ENCODE measurements around the gene THOC6. TPM values are rescaled to one million over a fixed set of nuclear protein-coding genes. Genes with fewer than 3 reads are reported as not detected.

The THOC6 gene
- total and polyA plus RNA-seq, 2 experiments from 2014 or later = 71.4 to 90.6 TPM

DNA sequence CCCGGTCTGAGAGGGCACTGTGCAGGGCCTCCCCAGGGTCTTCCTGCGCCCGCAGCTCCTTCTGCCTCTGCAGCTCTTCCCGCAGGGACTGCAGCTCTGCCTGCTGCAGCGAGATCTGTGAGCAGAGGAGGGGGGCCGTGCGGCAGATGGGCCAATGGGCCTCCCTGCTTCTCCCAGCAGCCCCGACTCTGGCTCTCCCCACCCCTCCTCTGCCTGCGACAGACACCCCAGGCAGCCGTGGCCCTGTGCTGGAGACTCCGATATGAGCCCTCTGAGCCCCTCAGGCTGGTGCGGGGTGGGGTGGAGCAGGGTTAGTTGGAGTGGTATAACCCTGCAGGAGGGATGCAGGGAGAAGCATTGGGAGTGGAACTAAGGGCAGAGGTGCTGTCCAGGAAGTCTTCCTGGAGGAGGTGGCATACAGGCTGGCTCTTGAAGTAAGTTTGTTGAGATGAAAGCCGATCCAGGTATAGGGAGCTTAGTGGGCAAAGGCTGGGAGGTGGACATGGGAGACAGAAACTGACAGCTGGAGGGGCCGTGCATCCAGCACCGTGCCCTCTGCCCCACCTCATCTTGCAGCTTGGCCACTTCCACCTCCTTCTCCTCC is 5.0 kb downstream of the THOC6 start (continued):
- TF ChIP-seq, protein P1, sequence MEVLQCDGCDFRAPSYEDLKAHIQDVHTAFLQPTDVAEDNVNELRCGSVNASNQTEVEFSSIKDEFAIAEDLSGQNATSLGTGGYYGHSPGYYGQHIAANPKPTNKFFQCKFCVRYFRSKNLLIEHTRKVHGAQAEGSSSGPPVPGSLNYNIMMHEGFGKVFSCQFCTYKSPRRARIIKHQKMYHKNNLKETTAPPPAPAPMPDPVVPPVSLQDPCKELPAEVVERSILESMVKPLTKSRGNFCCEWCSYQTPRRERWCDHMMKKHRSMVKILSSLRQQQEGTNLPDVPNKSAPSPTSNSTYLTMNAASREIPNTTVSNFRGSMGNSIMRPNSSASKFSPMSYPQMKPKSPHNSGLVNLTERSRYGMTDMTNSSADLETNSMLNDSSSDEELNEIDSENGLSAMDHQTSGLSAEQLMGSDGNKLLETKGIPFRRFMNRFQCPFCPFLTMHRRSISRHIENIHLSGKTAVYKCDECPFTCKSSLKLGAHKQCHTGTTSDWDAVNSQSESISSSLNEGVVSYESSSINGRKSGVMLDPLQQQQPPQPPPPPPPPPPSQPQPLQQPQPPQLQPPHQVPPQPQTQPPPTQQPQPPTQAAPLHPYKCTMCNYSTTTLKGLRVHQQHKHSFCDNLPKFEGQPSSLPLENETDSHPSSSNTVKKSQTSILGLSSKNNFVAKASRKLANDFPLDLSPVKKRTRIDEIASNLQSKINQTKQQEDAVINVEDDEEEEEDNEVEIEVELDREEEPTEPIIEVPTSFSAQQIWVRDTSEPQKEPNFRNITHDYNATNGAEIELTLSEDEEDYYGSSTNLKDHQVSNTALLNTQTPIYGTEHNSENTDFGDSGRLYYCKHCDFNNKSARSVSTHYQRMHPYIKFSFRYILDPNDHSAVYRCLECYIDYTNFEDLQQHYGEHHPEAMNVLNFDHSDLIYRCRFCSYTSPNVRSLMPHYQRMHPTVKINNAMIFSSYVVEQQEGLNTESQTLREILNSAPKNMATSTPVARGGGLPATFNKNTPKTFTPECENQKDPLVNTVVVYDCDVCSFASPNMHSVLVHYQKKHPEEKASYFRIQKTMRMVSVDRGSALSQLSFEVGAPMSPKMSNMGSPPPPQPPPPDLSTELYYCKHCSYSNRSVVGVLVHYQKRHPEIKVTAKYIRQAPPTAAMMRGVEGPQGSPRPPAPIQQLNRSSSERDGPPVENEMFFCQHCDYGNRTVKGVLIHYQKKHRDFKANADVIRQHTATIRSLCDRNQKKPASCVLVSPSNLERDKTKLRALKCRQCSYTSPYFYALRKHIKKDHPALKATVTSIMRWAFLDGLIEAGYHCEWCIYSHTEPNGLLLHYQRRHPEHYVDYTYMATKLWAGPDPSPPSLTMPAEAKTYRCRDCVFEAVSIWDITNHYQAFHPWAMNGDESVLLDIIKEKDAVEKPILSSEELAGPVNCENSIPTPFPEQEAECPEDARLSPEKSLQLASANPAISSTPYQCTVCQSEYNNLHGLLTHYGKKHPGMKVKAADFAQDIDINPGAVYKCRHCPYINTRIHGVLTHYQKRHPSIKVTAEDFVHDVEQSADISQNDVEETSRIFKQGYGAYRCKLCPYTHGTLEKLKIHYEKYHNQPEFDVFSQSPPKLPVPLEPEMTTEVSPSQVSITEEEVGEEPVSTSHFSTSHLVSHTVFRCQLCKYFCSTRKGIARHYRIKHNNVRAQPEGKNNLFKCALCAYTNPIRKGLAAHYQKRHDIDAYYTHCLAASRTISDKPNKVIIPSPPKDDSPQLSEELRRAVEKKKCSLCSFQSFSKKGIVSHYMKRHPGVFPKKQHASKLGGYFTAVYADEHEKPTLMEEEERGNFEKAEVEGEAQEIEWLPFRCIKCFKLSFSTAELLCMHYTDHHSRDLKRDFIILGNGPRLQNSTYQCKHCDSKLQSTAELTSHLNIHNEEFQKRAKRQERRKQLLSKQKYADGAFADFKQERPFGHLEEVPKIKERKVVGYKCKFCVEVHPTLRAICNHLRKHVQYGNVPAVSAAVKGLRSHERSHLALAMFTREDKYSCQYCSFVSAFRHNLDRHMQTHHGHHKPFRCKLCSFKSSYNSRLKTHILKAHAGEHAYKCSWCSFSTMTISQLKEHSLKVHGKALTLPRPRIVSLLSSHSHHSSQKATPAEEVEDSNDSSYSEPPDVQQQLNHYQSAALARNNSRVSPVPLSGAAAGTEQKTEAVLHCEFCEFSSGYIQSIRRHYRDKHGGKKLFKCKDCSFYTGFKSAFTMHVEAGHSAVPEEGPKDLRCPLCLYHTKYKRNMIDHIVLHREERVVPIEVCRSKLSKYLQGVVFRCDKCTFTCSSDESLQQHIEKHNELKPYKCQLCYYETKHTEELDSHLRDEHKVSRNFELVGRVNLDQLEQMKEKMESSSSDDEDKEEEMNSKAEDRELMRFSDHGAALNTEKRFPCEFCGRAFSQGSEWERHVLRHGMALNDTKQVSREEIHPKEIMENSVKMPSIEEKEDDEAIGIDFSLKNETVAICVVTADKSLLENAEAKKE (CRISPR knock-in tag; IDR thresholded peaks at IDR 0.05) = no peak

DNA sequence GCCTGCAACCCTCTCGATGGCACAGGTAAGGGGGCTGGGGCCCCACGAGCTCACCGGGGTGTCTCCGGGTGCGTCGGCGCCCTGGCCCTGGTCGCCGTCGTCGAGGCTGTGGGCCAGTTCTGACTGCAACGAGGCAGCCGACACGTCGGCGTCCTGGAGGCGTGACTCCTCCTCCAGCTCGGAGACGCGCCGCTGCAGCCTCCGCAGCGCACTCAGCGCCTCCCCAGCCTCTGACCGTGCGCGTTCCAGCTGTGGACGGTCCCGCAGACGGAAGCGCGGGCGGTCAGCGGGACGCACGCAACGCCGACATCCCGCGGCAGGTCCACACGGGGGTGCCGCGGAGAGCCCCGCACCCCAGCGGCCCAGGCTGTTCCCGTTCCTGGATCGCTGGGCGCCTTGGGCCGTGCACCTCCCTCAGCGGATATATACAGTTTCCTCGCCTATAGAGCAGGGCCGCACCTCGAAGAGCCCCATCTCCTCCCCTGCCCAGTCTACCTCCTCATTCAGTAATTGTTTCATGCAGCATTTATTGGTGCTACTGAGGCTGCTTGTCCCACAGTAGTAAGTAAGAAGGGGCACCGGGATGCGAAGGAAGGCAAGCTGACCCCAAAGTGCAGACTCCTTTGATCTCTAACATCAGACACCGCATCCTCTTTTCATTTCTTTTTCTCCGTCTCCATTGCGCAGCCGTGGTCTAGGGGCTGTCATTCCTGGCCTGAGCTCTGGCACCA is 5.8 kb downstream of the THOC6 start:
- DNase-seq (ENCODE audit: low spot score) = peak; percentile 56
- H3K9me3 Mint-ChIP-seq = no peaks in the 10 kb centered on the region; the same call in 1 of the 3 replicates
- Histone ChIP-seq H3K4me2 (0 out of 2 replicates have a peak overlapping the region, but pooled peaks have one; percentile 48), H4K20me1 (replicated peaks; ENCODE audit: insufficient read depth) (peaks cover 17% of the 10 kb centered on the region), H3K36me3 (ENCODE audit: insufficient read depth) (no peaks in the 10 kb centered on the region), H3F3A (replicated peaks; ENCODE audit: low read depth) (peaks cover 45% of the 10 kb centered on the region), H3K79me2 (replicated peaks; ENCODE audit: insufficient read depth) (no peaks in the 10 kb centered on the region; the same call in 1 of the 2 replicates), H3K9me2 (ENCODE audit: insufficient read depth) (no peaks in the 10 kb centered on the region), H3K4me1 (ENCODE audit: insufficient read depth) (peaks cover 27% of the 10 kb centered on the region), H3K27ac (ENCODE audit: low read depth) (no peak overlapping the region), H3K4me3 (peak overlapping the region; percentile 17; the same call in 1 of the 2 replicates), H3K27me3 (ENCODE audit: insufficient read depth) (peaks cover 16% of the 10 kb centered on the region), H2AFZ (no peak overlapping the region)
- H3K4me1 Mint-ChIP-seq = peaks cover 28% of the 10 kb centered on the region
- peak overlapping the region; percentile 25; the same call in 1 of the 3 replicates for H3K4me3 Mint-ChIP-seq
- H3K27me3 Mint-ChIP-seq (ENCODE audit: insufficient read depth, low read depth, poor library complexity) = peaks cover 28% of the 10 kb centered on the region
- H3K27ac Mint-ChIP-seq = no peak overlapping the region
- peaks cover 48% of the 10 kb centered on the region for H3K36me3 Mint-ChIP-seq (ENCODE audit: low read depth)
- TF ChIP-seq POLR2AphosphoS5 (IDR thresholded peaks at IDR 0.05; ENCODE audit: low read depth) = 0 out of 2 replicates have a peak, but pooled peaks have one; percentile 33
- TF ChIP-seq STAT1 (IDR thresholded peaks at IDR 0.05; ENCODE audit: unreplicated experiment) = no peak
- TF ChIP-seq, protein P2, sequence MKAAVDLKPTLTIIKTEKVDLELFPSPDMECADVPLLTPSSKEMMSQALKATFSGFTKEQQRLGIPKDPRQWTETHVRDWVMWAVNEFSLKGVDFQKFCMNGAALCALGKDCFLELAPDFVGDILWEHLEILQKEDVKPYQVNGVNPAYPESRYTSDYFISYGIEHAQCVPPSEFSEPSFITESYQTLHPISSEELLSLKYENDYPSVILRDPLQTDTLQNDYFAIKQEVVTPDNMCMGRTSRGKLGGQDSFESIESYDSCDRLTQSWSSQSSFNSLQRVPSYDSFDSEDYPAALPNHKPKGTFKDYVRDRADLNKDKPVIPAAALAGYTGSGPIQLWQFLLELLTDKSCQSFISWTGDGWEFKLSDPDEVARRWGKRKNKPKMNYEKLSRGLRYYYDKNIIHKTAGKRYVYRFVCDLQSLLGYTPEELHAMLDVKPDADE (IDR thresholded peaks at IDR 0.05) = no peak
- ATAC-seq = peak; percentile 2; the same call in 2 of the 3 replicates

Measured in GM23338 (cell line).